GM18498 (cell line): Measurements from ENCODE around the gene MYCL.
A peak's percentile ranks its signal among the peaks of the same experiment; 100 is the strongest.

Experiments used
- ATAC-seq: cut with Tn5 transposase; IDR thresholded peaks from one replicate; pipeline ENCODE4 v1.9.1; 2021; ENCODE audit warnings: mild to moderate bottlenecking, moderate library complexity; ENCODE audit not compliant: unreplicated experiment

Gene MYCL

GRCh38 chr1:39901714-39902459, at the start of gene MYCL:
Gene MYCL, minus strand, starts transcription at chr1:39901917. Its CDS starts 483 bp downstream, at chr1:39901434.
- ATAC-seq: peak; percentile 65

GRCh38 chr1:39949891-39950290, 48.2 kb upstream of the MYCL start:
- ATAC-seq: no peak

GRCh38 chr1:39947260-39947659, 45.5 kb upstream of the MYCL start:
- no peak for ATAC-seq

- ATAC-seq: no peak
Measured at GRCh38 chr1:39946216-39946615, 44.5 kb upstream of the MYCL start.

- ATAC-seq: no peak
Measured at GRCh38 chr1:39944410-39945112, 42.8 kb upstream of the MYCL start.

GRCh38 chr1:39943471-39944290, 42.0 kb upstream of the MYCL start:
- no peak for ATAC-seq

- ATAC-seq: no peak
Measured at GRCh38 chr1:39940980-39941871, 39.5 kb upstream of the MYCL start.

- ATAC-seq: no peak
Measured at GRCh38 chr1:39940253-39940652, 38.5 kb upstream of the MYCL start.

- no peak for ATAC-seq
Measured at GRCh38 chr1:39938856-39939255, 37.1 kb upstream of the MYCL start.

GRCh38 chr1:39936724-39937491, 35.2 kb upstream of the MYCL start:
- ATAC-seq: no peak

- no peak for ATAC-seq
Measured at GRCh38 chr1:39933956-39934941, 32.5 kb upstream of the MYCL start.

- ATAC-seq: no peak
Measured at GRCh38 chr1:39928809-39929587, 27.3 kb upstream of the MYCL start.

- ATAC-seq: no peak
Measured at GRCh38 chr1:39927538-39927937, 25.8 kb upstream of the MYCL start.

GRCh38 chr1:39926820-39927219, 25.1 kb upstream of the MYCL start:
- no peak for ATAC-seq

- ATAC-seq: no peak
Measured at GRCh38 chr1:39926343-39926793, 24.7 kb upstream of the MYCL start.

GRCh38 chr1:39925721-39926342, 24.1 kb upstream of the MYCL start:
- no peak for ATAC-seq

GRCh38 chr1:39922251-39922688, 20.6 kb upstream of the MYCL start:
- no peak for ATAC-seq
